HG03521 (cell line): Measurements from ENCODE around the gene ABITRAM.
"Not testable (repeated sequence)": the region's sequence is repeated elsewhere in the genome, so short reads cannot be mapped to it uniquely, and the experiment has no call there.

Source experiments
- ATAC-seq: cut with Tn5 transposase; IDR thresholded peaks from one replicate; pipeline ENCODE4 v1.9.1; 2021; ENCODE audit warnings: mild to moderate bottlenecking, moderate library complexity; ENCODE audit not compliant: unreplicated experiment

Gene ABITRAM

GRCh38 chr9:108924466-108924865 is 9.7 kb upstream of the ABITRAM start:
- ATAC-seq = no peak

GRCh38 chr9:108928386-108928785 is 5.8 kb upstream of the ABITRAM start:
- no peak for ATAC-seq

DNA sequence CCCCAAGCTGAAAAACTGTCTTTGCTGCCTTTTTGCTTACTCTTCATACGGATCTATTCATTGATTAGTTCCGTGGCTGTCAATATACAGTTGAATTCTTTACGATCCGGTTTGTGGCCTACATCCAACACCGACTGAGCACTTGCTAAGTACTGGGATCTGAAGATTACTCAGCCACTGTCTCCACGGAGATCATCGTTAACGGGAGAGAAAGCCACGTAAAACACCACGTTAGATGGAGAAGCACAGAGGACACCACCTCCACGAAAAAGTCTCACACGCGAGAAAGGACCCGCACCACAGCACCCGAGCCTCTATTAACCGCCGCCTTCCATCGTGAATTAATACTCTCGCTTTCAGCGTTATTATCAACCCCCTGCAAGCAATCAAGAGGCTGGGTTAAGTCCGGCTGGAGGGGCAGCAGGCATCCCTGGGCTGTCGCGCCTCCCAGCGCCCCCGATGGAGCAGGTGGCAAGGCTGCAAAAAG is 926 bp upstream of the ABITRAM start:
- no peak for ATAC-seq

- ATAC-seq = peak; percentile 83
Measured at GRCh38 chr9:108933718-108934322, 380 bp upstream of the ABITRAM start, which contains the start of gene ELP1. Gene ELP1, minus strand, starts transcription at chr9:108934124. Its CDS starts 2,978 bp downstream, at chr9:108931146.

- ATAC-seq = no peak
Measured at GRCh38 chr9:108937561-108938305, 3.5 kb downstream of the ABITRAM start.

DNA sequence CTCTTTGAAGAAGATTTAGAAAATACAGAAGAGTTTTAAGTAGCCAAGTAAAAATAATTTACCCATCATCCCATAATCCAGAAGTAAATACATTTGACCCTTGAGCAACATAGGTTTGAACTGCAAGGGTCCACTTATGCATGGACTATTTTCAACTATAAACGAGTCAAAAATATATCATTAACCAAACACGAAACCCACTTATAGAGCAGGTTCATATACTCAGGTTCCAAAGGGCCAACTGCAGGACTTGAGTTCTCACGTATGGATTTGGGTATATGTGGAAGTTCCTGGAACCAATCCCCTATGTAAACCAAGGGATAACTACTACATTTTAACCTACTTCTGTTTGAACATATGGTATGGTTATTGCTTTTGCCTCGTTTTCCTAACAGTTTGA is 5.8 kb downstream of the ABITRAM start:
- ATAC-seq = no peak

- no peak for ATAC-seq
Measured at GRCh38 chr9:108950168-108950567, 16.0 kb downstream of the ABITRAM start.

GRCh38 chr9:108951578-108951977 is 17.4 kb downstream of the ABITRAM start:
- ATAC-seq = no peak

DNA sequence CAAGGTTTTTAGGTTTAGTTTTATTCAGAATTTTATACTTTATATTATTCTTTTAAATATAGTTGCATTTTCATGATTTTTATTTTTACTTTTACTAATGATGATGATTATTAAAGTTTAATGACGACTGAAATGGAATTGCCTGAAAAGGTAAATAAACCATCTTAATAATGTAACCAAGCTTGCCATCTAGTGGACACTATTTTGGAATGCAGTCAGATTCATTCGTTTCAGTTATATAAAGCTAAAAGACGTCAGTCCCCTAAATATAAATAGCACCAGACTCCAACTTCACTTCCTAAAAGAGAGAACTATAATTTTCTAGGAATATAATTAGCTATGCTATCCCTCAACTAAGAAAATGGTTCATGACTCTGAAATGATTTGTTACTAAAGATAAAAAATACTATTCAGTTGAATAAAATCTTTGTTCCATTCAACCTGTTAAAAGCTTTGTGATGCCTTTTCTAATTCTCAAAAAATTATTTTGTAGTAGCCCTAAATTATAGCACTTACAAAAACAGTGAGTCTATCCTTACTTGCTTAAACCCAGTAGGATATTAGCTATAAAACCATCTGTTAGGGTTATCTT is 19.9 kb downstream of the ABITRAM start:
- ATAC-seq = no peak

GRCh38 chr9:108956022-108956630 is 21.9 kb downstream of the ABITRAM start:
- no peak for ATAC-seq

DNA sequence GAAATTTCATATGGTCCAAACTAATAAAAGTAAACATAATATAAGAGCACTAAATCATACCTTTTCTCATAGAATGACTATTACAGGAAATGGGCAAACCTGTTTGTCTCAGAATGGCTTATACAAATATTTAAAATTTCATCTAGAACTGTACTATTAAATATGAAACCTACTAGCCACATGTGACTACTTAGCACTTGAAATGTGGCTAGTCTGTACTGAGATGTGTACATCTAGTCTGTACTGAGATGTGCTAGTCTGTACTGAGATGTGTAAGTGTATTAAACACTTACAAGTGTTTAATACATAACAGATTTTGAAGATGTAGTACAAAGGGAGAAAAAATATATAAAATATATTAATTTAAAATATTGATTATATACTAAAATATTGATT is 22.4 kb downstream of the ABITRAM start:
- no peak for ATAC-seq

GRCh38 chr9:108960331-108960730 is 26.1 kb downstream of the ABITRAM start:
- ATAC-seq = no peak

GRCh38 chr9:108961151-108961550 is 27.0 kb downstream of the ABITRAM start:
- ATAC-seq = no peak

DNA sequence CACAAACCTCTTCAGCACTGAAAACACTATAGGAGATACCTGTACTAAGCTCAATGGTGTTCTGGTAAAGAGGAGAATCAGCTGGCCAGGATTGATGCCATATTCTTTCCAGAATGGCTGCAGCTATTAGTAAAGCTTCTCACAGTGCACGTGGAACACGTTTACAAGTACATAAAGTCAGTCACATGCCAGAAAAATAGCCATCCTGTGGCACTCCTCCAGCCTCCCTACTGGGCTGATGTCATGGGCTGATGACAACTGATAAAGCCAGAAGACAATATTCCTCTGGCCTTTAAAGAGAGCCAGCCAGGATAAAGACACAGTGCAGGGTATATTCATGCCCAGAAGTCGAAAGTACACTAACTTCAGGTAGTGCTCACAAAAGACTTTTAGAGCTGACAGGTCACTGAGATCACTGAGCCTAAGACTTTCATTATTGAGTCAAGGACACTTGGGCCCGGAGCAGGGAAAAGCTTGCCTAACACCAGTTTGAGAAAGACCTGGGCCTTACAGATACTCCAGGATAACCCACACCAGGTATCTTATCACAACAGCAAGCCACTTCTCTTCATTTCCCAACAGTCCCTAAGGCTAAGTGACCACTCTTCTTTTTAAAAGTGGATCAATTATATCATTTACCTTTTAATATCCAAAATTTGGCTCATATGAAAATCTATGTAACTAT is 29.4 kb downstream of the ABITRAM start:
- ATAC-seq = no peak

DNA sequence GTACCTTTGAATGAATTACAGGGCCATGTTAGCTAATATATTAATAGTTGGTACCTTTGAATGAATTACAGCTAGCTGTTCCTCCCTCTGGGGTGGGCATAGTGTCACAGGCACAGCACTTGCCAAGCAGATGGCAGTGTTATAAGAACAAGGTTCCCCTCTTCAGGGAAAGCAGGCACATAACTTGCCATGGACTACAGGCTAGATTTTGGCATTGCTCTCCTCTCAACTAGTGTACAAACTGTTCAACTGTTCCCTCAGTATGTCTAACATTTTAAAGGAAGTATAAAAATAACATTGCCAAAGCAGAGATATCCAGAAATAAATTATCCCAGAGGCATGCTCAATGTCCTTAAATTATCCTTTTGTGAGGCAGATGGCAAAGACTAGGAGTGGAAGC is 33.7 kb downstream of the ABITRAM start:
- no peak for ATAC-seq

GRCh38 chr9:108971392-108971791 is 37.2 kb downstream of the ABITRAM start:
- ATAC-seq = not testable (repeated sequence)

DNA sequence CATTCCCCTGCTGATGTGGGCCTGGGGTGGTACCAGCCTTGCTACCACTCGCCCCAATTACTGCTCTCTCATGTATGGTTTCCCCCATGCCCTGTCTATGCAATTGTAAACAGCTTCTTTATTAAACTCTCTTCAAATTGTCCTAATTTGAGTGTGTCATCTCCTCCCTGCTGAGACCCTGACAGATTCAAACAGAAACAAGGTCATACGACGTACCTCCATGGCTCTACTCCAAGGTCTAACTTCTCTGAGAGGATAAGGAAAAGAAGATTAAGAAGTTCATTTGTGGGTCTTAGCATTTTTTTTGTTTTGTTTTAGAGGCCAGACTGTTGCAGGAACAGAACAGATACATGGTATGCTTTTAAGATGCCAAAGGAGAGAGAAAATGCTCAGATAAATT is 38.0 kb downstream of the ABITRAM start:
- no peak for ATAC-seq

DNA sequence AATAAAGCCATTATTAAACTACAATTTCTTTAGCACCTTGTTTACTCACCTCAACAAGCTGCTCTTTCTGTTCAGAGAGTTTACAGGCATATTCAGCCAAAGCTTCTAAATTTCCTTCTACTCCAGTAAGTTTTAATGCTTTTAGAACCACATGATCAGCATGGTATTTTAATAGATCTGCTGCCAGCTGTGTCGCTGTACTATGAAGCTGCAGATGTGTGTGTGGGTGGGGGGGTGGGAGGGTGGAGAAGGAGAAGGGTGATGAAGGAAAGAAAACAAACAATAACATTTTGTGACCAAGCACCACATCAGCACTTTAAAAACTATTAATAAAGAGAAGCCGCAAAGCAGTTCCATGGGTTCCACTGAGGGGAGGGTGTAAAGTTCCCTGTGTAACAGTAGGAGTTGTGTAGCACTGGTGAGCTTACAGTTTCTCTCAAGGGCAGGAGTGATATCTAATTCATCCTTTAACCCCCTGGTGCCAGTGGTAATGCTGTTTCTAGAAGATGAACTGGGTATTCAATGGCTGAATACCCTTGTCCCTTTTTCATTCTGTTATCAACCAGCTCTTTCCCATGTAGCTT is 38.5 kb downstream of the ABITRAM start:
- no peak for ATAC-seq

DNA sequence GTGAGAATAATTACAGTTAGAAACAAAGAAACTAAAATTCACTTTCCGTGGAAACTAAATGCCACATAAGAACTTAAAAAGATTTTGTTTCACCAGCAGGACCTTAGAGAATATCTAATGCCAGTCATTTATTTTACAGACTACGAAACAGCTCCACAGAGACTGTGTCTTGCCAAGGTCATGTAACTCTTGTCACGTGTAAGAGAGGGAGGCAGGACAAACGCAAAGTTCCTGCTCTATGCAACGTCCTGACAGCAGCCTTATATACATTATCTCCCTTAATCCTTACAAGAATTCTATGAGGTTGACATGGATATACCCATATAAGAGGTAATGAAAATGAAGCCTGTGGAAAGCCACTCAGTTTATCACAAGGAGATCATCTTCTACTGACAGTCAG is 39.7 kb downstream of the ABITRAM start:
- no peak for ATAC-seq

GRCh38 chr9:108978205-108978604 is 44.0 kb downstream of the ABITRAM start:
- ATAC-seq = no peak

GRCh38 chr9:108980893-108981292 is 46.7 kb downstream of the ABITRAM start:
- no peak for ATAC-seq
